Gastrocnemius medialis (tissue), 4 donors: ENCODE measurements around the gene KLK7. TPM values are rescaled to one million over a fixed set of nuclear protein-coding genes. Genes with fewer than 3 reads are reported as not detected.

Source experiments
- ATAC-seq, 2 donors: fragments of 150-250 bp; one replicate each; pipeline ENCODE4 v1.9.1; 2016
- DNase-seq, 2 donors: peaks; one replicate each; pipeline ENCODE4 v3.0.0-alpha.2; 2019
- H3K27ac ChIP-seq, 4 donors: fragments of 200-600 bp; sonication (generic); 1 replicate in 1 of 4; 2 replicates in 3 of 4; pipeline ENCODE4 v1.5.1; 2016 to 2018; ENCODE audit warnings: mild to moderate bottlenecking in 2 of 4, moderate library complexity in 1 of 4
- H3K27me3 ChIP-seq, 3 donors: fragments of 200-600 bp; sonication (generic) in 2 of 3; 1 replicate in 1 of 3; 2 replicates in 2 of 3; pipeline versions ENCODE4 v1.5.1 to v1.6.0; 2016 to 2019; ENCODE audit warnings: mild to moderate bottlenecking in 1 of 3, moderate library complexity in 1 of 3
- H3K36me3 ChIP-seq, 2 donors: fragments of 200-600 bp; sonication (generic) in 1 of 2; one replicate each; pipeline ENCODE4 v1.5.1; 2017 to 2018
- H3K4me1 ChIP-seq, 2 donors: fragments of 200-600 bp; sonication (generic) in 1 of 2; one replicate each; pipeline ENCODE4 v1.5.1; 2016 to 2017; ENCODE audit warnings: mild to moderate bottlenecking in 2 of 2
- H3K4me3 ChIP-seq, 4 donors: fragments of 200-600 bp; sonication (generic) in 3 of 4; 1 replicate in 1 of 4; 2 replicates in 3 of 4; pipeline ENCODE4 v1.5.1; 2016 to 2019; ENCODE audit warnings: mild to moderate bottlenecking in 2 of 4
- H3K9me3 ChIP-seq, 3 donors: fragments of 200-600 bp; sonication (generic) in 2 of 3; 1 replicate in 1 of 3; 2 replicates in 2 of 3; pipeline ENCODE4 v1.5.1; 2016 to 2019
- POLR2A ChIP-seq, 2 donors: fragments of 450-650 bp; IDR thresholded peaks; one replicate each; pipeline ENCODE4 v1.6.1; 2017; ENCODE audit warnings: antibody characterized with exemption in 2 of 2, mild to moderate bottlenecking in 2 of 2, moderate library complexity in 2 of 2
- in situ Hi-C, 4 donors: fragments of 200-750 bp; cut with MboI; loops; one replicate each; pipeline versions ENCODE4 v1.15.0 to v1.8.0; 2017; ENCODE audit warnings: low sequenced_read_pairs in 4 of 4
- intact Hi-C: fragments of 100-400 bp; cut with DNase I; formaldehyde crosslinking; loops from one replicate; pipeline ENCODE4 v1.15.1; 2023; ENCODE audit warnings: low total_unique reads
- total RNA-seq, 4 donors: library from RNA; depleted of rRNA; stranded (reverse); fragments of >200 nt; gene quantifications; one replicate each; pipeline versions ENCODE4 v1.1.0 to v1.2.3, GENCODE V29; 2016
- TF ChIP-seq, protein P1 (sequence below), 5 experiments: fragments of 450-650 bp in 3 of 5; fragments of 200-600 bp in 2 of 5; sonication (generic) in 2 of 5; IDR thresholded peaks in 4 of 5; conservative IDR thresholded peaks in 1 of 5; 1 replicate in 4 of 5; 2 replicates in 1 of 5; pipeline ENCODE4 v1.5.1; 2016 to 2019; ENCODE audit warnings: antibody characterized with exemption in 5 of 5, mild to moderate bottlenecking in 3 of 5, moderate library complexity in 3 of 5

The KLK7 gene
- total RNA-seq, 4 donors from 2014 or later: not detected

- no peak within 1 kb of the TSS for H3K4me3 ChIP-seq
- no peaks in the 10 kb centered on the region for H3K36me3 ChIP-seq
- H3K27me3 ChIP-seq: peaks cover 3 to 15% (median 5%) of the 10 kb centered on the region in 3 donors
- no peaks in the 10 kb centered on the region for H3K4me1 ChIP-seq
- DNase-seq (no peak), ATAC-seq (no peak)
- no peak within 1 kb of the TSS for H3K27ac ChIP-seq
- TF ChIP-seq, protein P1, sequence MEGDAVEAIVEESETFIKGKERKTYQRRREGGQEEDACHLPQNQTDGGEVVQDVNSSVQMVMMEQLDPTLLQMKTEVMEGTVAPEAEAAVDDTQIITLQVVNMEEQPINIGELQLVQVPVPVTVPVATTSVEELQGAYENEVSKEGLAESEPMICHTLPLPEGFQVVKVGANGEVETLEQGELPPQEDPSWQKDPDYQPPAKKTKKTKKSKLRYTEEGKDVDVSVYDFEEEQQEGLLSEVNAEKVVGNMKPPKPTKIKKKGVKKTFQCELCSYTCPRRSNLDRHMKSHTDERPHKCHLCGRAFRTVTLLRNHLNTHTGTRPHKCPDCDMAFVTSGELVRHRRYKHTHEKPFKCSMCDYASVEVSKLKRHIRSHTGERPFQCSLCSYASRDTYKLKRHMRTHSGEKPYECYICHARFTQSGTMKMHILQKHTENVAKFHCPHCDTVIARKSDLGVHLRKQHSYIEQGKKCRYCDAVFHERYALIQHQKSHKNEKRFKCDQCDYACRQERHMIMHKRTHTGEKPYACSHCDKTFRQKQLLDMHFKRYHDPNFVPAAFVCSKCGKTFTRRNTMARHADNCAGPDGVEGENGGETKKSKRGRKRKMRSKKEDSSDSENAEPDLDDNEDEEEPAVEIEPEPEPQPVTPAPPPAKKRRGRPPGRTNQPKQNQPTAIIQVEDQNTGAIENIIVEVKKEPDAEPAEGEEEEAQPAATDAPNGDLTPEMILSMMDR (IDR thresholded peaks at IDR 0.05 in 4 of 5, conservative IDR thresholded peaks at IDR 0.05 in 1 of 5): no peak
- no peak for TF ChIP-seq POLR2A (IDR thresholded peaks at IDR 0.05)
- intact Hi-C loops (no loop called here), in situ Hi-C loops (no loop called here)
- no peaks in the 10 kb centered on the region for H3K9me3 ChIP-seq
Measured at GRCh38 chr19:51001515-51001914, 17.8 kb upstream of the KLK7 start, which contains the start of gene KLK8. KLK8 (minus strand) TSS chr19:51001604; CDS start chr19:51001167, 437 bp downstream.

- DNase-seq (no peak), ATAC-seq (no peak)
- no peak overlapping the region for H3K4me3 ChIP-seq
- H3K36me3 ChIP-seq: no peaks in the 10 kb centered on the region
- TF ChIP-seq, protein P1 (IDR thresholded peaks at IDR 0.05 in 4 of 5, conservative IDR thresholded peaks at IDR 0.05 in 1 of 5): no peak
- no peak for TF ChIP-seq POLR2A (IDR thresholded peaks at IDR 0.05)
- intact Hi-C loops: no loop called here
- H3K27ac ChIP-seq: no peak overlapping the region
- in situ Hi-C loops: no loop called here
- no peaks in the 10 kb centered on the region for H3K9me3 ChIP-seq
- no peaks in the 10 kb centered on the region for H3K4me1 ChIP-seq
- peaks cover 3 to 15% (median 5%) of the 10 kb centered on the region in 3 donors for H3K27me3 ChIP-seq
Measured at GRCh38 chr19:51000981-51001380, 17.3 kb upstream of the KLK7 start.

GRCh38 chr19:51000426-51000825 is 16.7 kb upstream of the KLK7 start:
- Histone ChIP-seq H3K4me1 (no peaks in the 10 kb centered on the region), H3K9me3 (no peaks in the 10 kb centered on the region), H3K4me3 (no peak overlapping the region), H3K27me3 (peaks cover 3 to 15% (median 5%) of the 10 kb centered on the region in 3 donors), H3K36me3 (no peaks in the 10 kb centered on the region), H3K27ac (no peak overlapping the region)
- ATAC-seq (no peak), DNase-seq (no peak)
- no peak for TF ChIP-seq POLR2A (IDR thresholded peaks at IDR 0.05)
- TF ChIP-seq, protein P1 (IDR thresholded peaks at IDR 0.05 in 4 of 5, conservative IDR thresholded peaks at IDR 0.05 in 1 of 5): no peak
- in situ Hi-C loops (no loop called here), intact Hi-C loops (no loop called here)

DNA sequence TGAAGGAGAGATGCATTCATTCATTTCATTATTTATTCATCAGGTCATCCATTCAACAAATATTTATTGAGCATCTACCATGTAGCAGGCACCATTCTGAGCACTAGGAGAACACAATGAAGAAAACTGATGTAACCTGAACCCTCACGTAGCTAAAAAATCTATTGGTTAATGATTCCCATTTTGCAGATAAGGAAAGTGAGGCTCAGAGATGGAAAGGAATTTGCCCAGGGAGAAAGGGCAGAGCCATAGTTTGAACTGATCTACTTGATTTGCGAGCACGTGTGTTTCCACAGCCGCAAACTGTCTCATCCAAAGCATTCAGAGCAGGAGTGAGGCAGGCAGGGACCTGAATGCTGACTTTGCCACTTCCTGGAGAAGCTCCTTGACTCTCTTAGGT is 15.0 kb upstream of the KLK7 start:
- H3K27me3 ChIP-seq: peaks cover 3 to 15% (median 5%) of the 10 kb centered on the region in 3 donors
- in situ Hi-C loops: no loop called here

More for the DNA sequence above, 15.0 kb upstream of the KLK7 start:
- no peaks in the 10 kb centered on the region for H3K9me3 ChIP-seq
- no peak overlapping the region for H3K27ac ChIP-seq
- no peak overlapping the region for H3K4me3 ChIP-seq
- no peaks in the 10 kb centered on the region for H3K36me3 ChIP-seq
- intact Hi-C loops: no loop called here
- TF ChIP-seq, protein P1 (IDR thresholded peaks at IDR 0.05 in 4 of 5, conservative IDR thresholded peaks at IDR 0.05 in 1 of 5): no peak
- no peak for TF ChIP-seq POLR2A (IDR thresholded peaks at IDR 0.05)
- ATAC-seq (no peak), DNase-seq (no peak)
- H3K4me1 ChIP-seq: no peaks in the 10 kb centered on the region
